ENCODE data around the gene HSD17B2. TPM values are rescaled to one million over a fixed set of nuclear protein-coding genes. Genes with fewer than 3 reads are reported as not detected.

The HSD17B2 gene
- total RNA-seq, 1 experiment from 2014 or later, result 0.55 TPM

- Mint-ChIP-seq H3K27ac (no peak overlapping the region), H3K4me3 (no peak overlapping the region), H3K27me3 (ENCODE audit: low read depth) (no peaks in the 10 kb centered on the region), H3K4me1 (no peaks in the 10 kb centered on the region; the same call in 1 of the 2 replicates), H3K9me3 (peaks cover 9% of the 10 kb centered on the region), H3K36me3 (peaks cover 52% of the 10 kb centered on the region)
- POLR2A ChIA-PET, result no interaction called here
- CTCF ChIA-PET, result no interaction called here
- no peak for DNase-seq (ENCODE audit: low spot score)
- no peak for TF ChIP-seq GABPB1 (CRISPR knock-in tag; IDR thresholded peaks at IDR 0.05)
- TF ChIP-seq ATF6 (CRISPR knock-in tag; IDR thresholded peaks at IDR 0.05), result no peak
- no peak for TF ChIP-seq MYBL2 (CRISPR knock-in tag; IDR thresholded peaks at IDR 0.05)
- TF ChIP-seq ZBTB43 (CRISPR knock-in tag; IDR thresholded peaks at IDR 0.05), result no peak
- TF ChIP-seq NR2C2 (CRISPR knock-in tag; IDR thresholded peaks at IDR 0.05), result no peak
- no peak for TF ChIP-seq ATF3 (CRISPR knock-in tag; conservative IDR thresholded peaks at IDR 0.05)
- no peak for TF ChIP-seq TP53 (CRISPR knock-in tag; IDR thresholded peaks at IDR 0.05)
- TF ChIP-seq ATF1 (CRISPR knock-in tag; IDR thresholded peaks at IDR 0.05), result no peak
- TF ChIP-seq CREM (CRISPR knock-in tag; IDR thresholded peaks at IDR 0.05), result no peak
- no peak for TF ChIP-seq GTF2I (CRISPR knock-in tag; conservative IDR thresholded peaks at IDR 0.05)
- no peak for TF ChIP-seq ELF4 (CRISPR knock-in tag; IDR thresholded peaks at IDR 0.05; ENCODE audit: low read depth)
- no peak for TF ChIP-seq JUN (CRISPR knock-in tag; IDR thresholded peaks at IDR 0.05)
- TF ChIP-seq ZNF263 (CRISPR knock-in tag; IDR thresholded peaks at IDR 0.05; ENCODE audit: low read depth), result no peak
- no peak for TF ChIP-seq MAX (CRISPR knock-in tag; IDR thresholded peaks at IDR 0.05)
- no peak for ATAC-seq
Observed at GRCh38 chr16:82146556-82146955, 111.5 kb downstream of the HSD17B2 start.

GRCh38 chr16:82146957-82147356 lies 111.9 kb downstream of the HSD17B2 start:
- Mint-ChIP-seq H3K27ac (no peak overlapping the region), H3K4me1 (peaks cover 2% of the 10 kb centered on the region), H3K36me3 (peaks cover 49% of the 10 kb centered on the region), H3K4me3 (no peak overlapping the region), H3K27me3 (ENCODE audit: low read depth) (no peaks in the 10 kb centered on the region), H3K9me3 (peaks cover 6% of the 10 kb centered on the region)
- ChIA-PET CTCF (no interaction called here), POLR2A (no interaction called here)
- no peak for ATAC-seq
- no peak for DNase-seq (ENCODE audit: low spot score)
- TF ChIP-seq USF2 (CRISPR knock-in tag; IDR thresholded peaks at IDR 0.05) (no peak), STAT6 (CRISPR knock-in tag; conservative IDR thresholded peaks at IDR 0.05; ENCODE audit: low read depth) (no peak), CREM (CRISPR knock-in tag; IDR thresholded peaks at IDR 0.05) (no peak), FOXJ3 (CRISPR knock-in tag; IDR thresholded peaks at IDR 0.05; ENCODE audit: borderline replicate concordance) (no peak), ZBTB21 (CRISPR knock-in tag; IDR thresholded peaks at IDR 0.05; ENCODE audit: borderline replicate concordance) (no peak), GTF2I (CRISPR knock-in tag; conservative IDR thresholded peaks at IDR 0.05) (no peak), CTCF (IDR thresholded peaks at IDR 0.05) (no peak), ZNF423 (CRISPR knock-in tag; IDR thresholded peaks at IDR 0.05) (no peak), ZNF671 (CRISPR knock-in tag; IDR thresholded peaks at IDR 0.05) (no peak), ZBTB43 (CRISPR knock-in tag; IDR thresholded peaks at IDR 0.05) (no peak)

All from WTC11 (cell line).